Measurements from ENCODE around the gene SMARCC1.
"Not testable (repeated sequence)": the region's sequence is repeated elsewhere in the genome, so short reads cannot be mapped to it uniquely, and the experiment has no call there.

Gene SMARCC1

DNA sequence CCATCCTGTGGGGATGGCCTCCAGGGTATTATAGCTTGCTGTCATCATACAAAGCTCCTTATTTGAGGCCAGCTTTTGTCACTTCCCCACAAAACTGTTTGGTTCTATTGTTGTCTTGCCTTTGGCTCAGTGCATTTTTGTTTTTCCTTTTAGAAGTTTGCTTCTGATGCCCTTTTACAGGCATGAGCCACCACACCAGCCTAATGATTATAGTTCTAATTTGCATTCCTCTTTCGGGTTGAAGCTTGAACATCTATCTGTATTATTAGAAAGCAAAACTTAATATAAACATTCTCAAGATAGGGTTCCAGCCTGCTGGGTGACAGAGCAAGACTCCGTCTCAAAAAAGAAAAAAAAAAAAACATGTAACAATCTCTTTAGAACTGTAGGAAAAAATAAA lies 39.8 kb downstream of the SMARCC1 start:
- TF ChIP-seq, protein P1, sequence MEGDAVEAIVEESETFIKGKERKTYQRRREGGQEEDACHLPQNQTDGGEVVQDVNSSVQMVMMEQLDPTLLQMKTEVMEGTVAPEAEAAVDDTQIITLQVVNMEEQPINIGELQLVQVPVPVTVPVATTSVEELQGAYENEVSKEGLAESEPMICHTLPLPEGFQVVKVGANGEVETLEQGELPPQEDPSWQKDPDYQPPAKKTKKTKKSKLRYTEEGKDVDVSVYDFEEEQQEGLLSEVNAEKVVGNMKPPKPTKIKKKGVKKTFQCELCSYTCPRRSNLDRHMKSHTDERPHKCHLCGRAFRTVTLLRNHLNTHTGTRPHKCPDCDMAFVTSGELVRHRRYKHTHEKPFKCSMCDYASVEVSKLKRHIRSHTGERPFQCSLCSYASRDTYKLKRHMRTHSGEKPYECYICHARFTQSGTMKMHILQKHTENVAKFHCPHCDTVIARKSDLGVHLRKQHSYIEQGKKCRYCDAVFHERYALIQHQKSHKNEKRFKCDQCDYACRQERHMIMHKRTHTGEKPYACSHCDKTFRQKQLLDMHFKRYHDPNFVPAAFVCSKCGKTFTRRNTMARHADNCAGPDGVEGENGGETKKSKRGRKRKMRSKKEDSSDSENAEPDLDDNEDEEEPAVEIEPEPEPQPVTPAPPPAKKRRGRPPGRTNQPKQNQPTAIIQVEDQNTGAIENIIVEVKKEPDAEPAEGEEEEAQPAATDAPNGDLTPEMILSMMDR (conservative IDR thresholded peaks at IDR 0.05) = no peak
- no peak overlapping the region for H3K27ac ChIP-seq

DNA sequence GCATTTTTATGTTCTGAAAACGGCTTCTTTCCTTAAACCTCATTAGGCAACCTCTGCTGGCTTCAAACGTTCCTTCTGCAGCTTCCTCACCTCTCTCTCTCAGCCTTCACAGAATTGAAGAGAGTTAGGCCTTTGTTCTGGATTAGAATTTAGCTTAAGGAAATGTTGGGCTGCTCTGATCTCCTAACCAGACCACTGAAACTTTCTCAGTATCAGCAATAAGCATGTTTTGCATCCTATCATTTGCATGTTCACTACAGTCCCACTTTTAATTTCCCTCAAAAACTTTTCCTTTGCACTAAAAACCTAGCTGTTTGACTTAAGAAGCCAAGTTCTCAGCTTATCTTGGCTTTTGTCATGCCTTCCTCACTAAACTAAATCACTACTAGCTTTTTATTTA lies 49.5 kb downstream of the SMARCC1 start:
- no peak overlapping the region for H3K27ac ChIP-seq
- TF ChIP-seq, protein P1 (conservative IDR thresholded peaks at IDR 0.05) = no peak

DNA sequence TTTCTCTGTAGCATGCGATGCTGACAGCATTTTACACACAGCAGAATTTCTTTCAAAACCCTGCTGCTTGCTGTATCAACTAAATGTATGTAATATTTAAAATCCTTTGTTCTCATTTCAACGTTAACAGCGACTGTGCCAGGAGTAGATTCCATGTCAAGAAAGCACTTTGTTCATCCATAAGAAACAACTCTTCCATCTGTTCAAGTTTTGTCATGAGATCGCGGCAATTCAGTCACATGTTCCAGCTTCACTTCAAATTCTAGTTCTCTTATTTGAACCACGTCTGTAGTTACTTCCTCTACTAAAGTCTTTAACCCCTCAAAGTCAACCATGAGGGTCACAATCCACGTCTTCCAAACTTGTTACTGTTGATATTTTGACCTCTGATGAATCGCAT lies 50.6 kb downstream of the SMARCC1 start:
- no peak overlapping the region for H3K27ac ChIP-seq
- TF ChIP-seq, protein P1 (conservative IDR thresholded peaks at IDR 0.05) = no peak

DNA sequence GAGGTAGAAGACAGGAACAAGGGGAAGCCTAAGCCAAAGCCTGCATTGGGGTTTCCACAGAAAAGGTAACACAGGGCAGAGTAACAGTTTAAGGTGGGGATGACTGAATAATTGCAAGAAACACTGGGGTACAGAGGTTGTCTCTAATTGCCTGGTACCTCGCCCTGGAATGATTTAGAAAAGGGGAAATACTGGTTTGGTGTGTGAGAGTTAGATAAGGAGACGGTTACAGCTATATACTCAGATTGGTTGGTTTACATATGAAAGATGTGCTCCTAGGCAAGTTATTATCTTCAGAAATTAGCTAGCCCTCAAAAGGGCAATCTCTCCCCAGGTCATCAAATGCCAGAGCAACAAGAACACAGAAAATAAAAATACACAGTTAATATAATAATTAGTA lies 58.8 kb downstream of the SMARCC1 start:
- no peak overlapping the region for H3K27ac ChIP-seq
- TF ChIP-seq, protein P1 (conservative IDR thresholded peaks at IDR 0.05) = no peak

DNA sequence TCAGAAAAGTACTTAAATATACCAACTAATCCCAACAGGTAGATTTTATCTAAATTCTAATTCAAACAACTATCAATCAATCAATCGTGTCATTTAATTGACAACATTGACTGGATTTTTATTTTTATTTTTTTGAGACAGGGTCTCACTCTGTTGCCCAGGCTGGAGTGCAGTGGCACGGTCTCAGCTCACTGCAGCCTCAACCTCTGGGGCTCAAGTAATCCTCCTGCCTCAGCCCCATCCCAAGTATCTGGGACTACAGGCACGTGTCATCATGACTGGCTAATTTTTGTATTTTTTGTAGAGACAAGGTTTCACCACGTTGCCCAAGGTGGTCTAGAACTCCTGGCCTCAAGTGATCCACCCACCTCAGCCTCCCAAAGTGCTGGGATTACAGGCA lies 64.2 kb downstream of the SMARCC1 start:
- not testable (repeated sequence) for H3K27ac ChIP-seq

DNA sequence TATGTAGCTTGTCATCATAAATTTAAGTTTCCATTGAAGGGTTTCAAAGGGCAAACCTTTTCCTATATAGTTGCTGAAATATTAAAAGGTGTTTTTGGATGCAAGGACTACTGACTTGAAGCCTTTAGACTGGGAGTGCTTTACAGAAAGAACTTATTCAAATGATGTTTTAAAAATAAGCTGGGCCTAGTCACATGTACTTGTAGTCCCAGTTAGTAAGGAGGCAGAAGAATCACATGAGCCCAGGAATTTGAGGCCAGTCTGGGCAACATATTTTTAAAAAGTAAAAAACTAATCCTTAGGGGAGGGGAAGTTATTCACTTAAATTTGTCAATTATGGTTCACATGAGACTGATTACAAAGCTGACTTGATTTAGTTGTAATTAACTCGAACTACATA lies 65.0 kb downstream of the SMARCC1 start:
- TF ChIP-seq, protein P1 (conservative IDR thresholded peaks at IDR 0.05) = no peak
- no peak overlapping the region for H3K27ac ChIP-seq

DNA sequence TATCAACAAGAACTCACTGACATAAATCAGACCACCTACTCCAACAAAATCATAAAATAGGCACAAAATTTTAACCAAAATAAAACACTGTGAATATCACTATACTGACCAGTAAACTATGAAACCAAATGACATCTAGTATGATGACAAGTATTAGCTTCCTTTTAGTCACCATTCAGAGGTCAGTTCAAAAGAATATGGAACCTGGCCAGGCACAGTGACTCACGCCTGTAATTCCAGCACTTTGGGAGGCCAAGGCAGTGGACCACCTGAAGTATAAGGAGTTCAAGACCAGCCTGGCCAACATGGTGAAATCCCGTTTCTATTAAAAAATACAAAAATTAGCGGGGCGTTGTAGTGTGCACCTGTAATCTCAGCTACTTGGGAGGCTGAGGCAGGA lies 65.8 kb downstream of the SMARCC1 start:
- H3K27ac ChIP-seq = no peak overlapping the region
- TF ChIP-seq, protein P1 (conservative IDR thresholded peaks at IDR 0.05) = no peak

DNA sequence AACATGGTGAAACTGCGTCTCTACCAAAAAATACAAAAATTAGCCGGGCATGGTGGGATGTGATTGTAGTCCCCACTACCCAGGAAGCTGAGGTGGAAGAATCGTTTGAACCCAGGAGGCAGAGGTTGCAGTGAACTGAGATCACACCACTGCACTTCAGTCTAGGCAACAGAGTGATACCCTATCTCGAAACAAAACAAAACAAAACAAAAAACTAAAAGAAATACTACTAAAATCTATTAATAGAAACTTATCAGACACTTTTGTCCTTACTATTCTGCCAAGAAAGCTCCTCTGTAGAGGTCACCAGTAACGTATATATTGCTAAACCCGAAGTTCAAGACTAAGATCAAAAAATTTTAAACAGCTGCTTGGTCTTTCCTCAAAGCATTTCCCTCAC lies 67.1 kb downstream of the SMARCC1 start:
- TF ChIP-seq, protein P1 (conservative IDR thresholded peaks at IDR 0.05) = no peak
- H3K27ac ChIP-seq = no peak overlapping the region

Measured in VCaP (cell line).